NK-92 (cell line): Measurements from ENCODE around the gene MCIDAS.

ENCODE experiments used
- DNase-seq: peaks from one replicate; lab custom pipeline; 2025; ENCODE audit not compliant: unreplicated experiment; lab: John Stamatoyannopoulos, UW

The MCIDAS gene

GRCh38 chr5:55222985-55223811 lies 3.9 kb downstream of the MCIDAS start:
- DNase-seq, result no peak

- DNase-seq, result no peak
Observed at GRCh38 chr5:55222092-55222984, 4.8 kb downstream of the MCIDAS start.

GRCh38 chr5:55220433-55221185 lies 6.5 kb downstream of the MCIDAS start:
- no peak for DNase-seq

GRCh38 chr5:55219770-55220169 lies 7.3 kb downstream of the MCIDAS start:
- no peak for DNase-seq

- DNase-seq, result no peak
Observed at GRCh38 chr5:55218967-55219366, 8.1 kb downstream of the MCIDAS start.

GRCh38 chr5:55211184-55211874 lies 15.8 kb downstream of the MCIDAS start:
- no peak for DNase-seq

- DNase-seq, result no peak
Observed at GRCh38 chr5:55205001-55205400, 22.1 kb downstream of the MCIDAS start.

GRCh38 chr5:55191165-55191564 lies 36.0 kb downstream of the MCIDAS start:
- DNase-seq, result no peak

- no peak for DNase-seq
Observed at GRCh38 chr5:55188656-55189540, 38.2 kb downstream of the MCIDAS start.

GRCh38 chr5:55187370-55187769 lies 39.7 kb downstream of the MCIDAS start:
- DNase-seq, result no peak

- DNase-seq, result no peak
Observed at GRCh38 chr5:55180016-55180415, 47.1 kb downstream of the MCIDAS start.

- DNase-seq, result no peak
Observed at GRCh38 chr5:55177078-55177477, 50.0 kb downstream of the MCIDAS start.

GRCh38 chr5:55176176-55176818 lies 50.8 kb downstream of the MCIDAS start:
- DNase-seq, result no peak

- no peak for DNase-seq
Observed at GRCh38 chr5:55175781-55176175, 51.3 kb downstream of the MCIDAS start.

- no peak for DNase-seq
Observed at GRCh38 chr5:55173687-55174230, 53.4 kb downstream of the MCIDAS start.

- no peak for DNase-seq
Observed at GRCh38 chr5:55172937-55173686, 54.0 kb downstream of the MCIDAS start, which contains the start of gene CDC20B. Gene CDC20B (minus strand): TSS chr5:55173177. CDS start chr5:55173000, 177 bp downstream.

GRCh38 chr5:55172051-55172899 lies 54.8 kb downstream of the MCIDAS start:
- peak; percentile 13 for DNase-seq
